Nephron (organoid): ENCODE data around the gene ZNF547.

Experiments used
- H3K27ac Mint-ChIP-seq, 3 experiments: 2 replicates each; pipeline ENCODE4 v1.8.0; 2020; ENCODE audit warnings: mixed read lengths in 3 of 3, mild to moderate bottlenecking in 2 of 3, moderate library complexity in 1 of 3
- H3K27me3 Mint-ChIP-seq: 2 replicates; pipeline ENCODE4 v1.8.0; 2021; ENCODE audit warnings: low read depth, mild to moderate bottlenecking, moderate library complexity, mixed read lengths
- H3K36me3 Mint-ChIP-seq: 2 replicates; pipeline ENCODE4 v1.8.0; 2020; ENCODE audit warnings: low read depth, mixed read lengths
- H3K4me1 Mint-ChIP-seq: 2 replicates; pipeline ENCODE4 v1.8.0; 2020; ENCODE audit warnings: mixed read lengths
- H3K4me3 Mint-ChIP-seq, 3 experiments: 2 replicates each; pipeline ENCODE4 v1.8.0; 2020; ENCODE audit warnings: mild to moderate bottlenecking in 3 of 3, mixed read lengths in 3 of 3, moderate library complexity in 2 of 3
- H3K9me3 Mint-ChIP-seq: 2 replicates; pipeline ENCODE4 v1.8.0; 2020; ENCODE audit warnings: mixed read lengths
- TF ChIP-seq, protein P1 (sequence below), 3 experiments: fragments of 200-600 bp; sonication (generic); IDR thresholded peaks; one replicate each; pipeline ENCODE4 v1.5.0; 2021; ENCODE audit warnings: antibody characterized with exemption in 3 of 3; ENCODE audit not compliant: unreplicated experiment in 3 of 3

Gene ZNF547

DNA sequence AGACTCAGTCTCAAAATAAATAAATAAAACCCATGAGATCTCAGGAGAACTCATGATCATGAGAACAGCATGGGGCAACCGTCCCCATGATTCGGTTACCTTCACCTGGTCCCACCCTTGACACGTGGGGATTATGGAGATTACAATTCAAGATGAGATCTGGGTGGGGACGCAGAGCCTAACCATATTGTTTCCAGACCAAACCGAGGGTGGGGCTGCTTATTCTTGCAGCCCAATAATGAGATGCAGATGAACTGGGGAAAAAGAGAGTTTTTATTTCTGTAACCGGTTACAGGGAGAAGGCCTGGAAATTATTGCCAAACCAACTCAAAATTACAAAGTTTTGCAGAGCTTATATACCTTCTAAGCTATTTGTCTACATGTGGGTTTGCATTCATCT is 12.8 kb downstream of the ZNF547 start:
- Mint-ChIP-seq H3K36me3 (peaks cover 94% of the 10 kb centered on the region), H3K27me3 (no peaks in the 10 kb centered on the region), H3K27ac (no peak overlapping the region), H3K9me3 (peaks cover 55% of the 10 kb centered on the region), H3K4me3 (no peak overlapping the region), H3K4me1 (no peaks in the 10 kb centered on the region)
- TF ChIP-seq, protein P1, sequence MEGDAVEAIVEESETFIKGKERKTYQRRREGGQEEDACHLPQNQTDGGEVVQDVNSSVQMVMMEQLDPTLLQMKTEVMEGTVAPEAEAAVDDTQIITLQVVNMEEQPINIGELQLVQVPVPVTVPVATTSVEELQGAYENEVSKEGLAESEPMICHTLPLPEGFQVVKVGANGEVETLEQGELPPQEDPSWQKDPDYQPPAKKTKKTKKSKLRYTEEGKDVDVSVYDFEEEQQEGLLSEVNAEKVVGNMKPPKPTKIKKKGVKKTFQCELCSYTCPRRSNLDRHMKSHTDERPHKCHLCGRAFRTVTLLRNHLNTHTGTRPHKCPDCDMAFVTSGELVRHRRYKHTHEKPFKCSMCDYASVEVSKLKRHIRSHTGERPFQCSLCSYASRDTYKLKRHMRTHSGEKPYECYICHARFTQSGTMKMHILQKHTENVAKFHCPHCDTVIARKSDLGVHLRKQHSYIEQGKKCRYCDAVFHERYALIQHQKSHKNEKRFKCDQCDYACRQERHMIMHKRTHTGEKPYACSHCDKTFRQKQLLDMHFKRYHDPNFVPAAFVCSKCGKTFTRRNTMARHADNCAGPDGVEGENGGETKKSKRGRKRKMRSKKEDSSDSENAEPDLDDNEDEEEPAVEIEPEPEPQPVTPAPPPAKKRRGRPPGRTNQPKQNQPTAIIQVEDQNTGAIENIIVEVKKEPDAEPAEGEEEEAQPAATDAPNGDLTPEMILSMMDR (IDR thresholded peaks at IDR 0.05; ENCODE audit: unreplicated experiment in 3 of 3), result no peak

DNA sequence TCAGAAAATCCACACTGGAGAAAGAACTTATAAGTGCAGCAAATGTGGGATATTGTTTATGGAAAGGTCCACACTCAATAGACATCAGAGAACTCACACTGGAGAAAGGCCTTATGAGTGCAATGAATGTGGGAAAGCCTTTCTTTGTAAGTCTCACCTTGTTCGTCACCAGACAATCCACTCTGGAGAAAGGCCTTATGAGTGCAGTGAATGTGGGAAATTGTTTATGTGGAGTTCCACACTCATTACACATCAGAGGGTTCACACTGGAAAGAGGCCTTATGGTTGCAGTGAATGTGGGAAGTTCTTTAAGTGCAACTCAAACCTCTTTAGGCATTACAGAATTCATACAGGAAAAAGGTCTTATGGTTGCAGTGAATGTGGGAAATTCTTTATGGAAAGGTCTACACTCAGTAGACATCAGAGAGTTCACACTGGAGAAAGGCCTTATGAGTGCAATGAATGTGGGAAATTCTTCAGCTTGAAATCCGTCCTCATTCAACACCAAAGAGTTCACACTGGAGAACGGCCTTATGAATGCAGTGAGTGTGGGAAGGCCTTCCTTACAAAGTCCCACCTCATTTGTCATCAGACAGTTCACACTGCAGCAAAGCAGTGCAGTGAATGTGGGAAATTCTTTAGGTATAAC is 14.3 kb downstream of the ZNF547 start:
- peaks cover 80% of the 10 kb centered on the region for H3K36me3 Mint-ChIP-seq
- H3K4me3 Mint-ChIP-seq, result no peak overlapping the region
- H3K4me1 Mint-ChIP-seq, result no peaks in the 10 kb centered on the region
- peaks cover 55% of the 10 kb centered on the region for H3K9me3 Mint-ChIP-seq
- H3K27ac Mint-ChIP-seq, result no peak overlapping the region
- no peaks in the 10 kb centered on the region for H3K27me3 Mint-ChIP-seq
- TF ChIP-seq, protein P1 (IDR thresholded peaks at IDR 0.05; ENCODE audit: unreplicated experiment in 3 of 3), result no peak

DNA sequence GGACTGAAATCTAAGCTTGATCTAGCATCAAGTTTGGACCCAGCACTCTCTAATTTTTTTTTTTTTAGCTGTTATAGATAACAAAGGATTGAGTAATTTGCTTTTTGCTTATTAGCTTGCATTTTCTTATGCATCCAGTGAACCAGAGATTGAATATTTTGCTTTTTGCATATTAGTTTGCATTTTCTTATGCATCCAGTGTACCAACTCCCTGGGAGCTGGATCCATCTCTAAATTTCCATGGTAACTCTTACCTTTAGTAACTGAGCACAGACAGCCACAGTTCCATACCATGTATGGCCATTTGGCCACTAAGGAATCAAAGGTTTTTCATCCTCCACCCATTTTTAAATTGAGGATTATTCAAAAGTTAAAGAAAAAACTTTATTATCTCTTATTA is 17.6 kb downstream of the ZNF547 start:
- H3K36me3 Mint-ChIP-seq, result peaks cover 47% of the 10 kb centered on the region

DNA sequence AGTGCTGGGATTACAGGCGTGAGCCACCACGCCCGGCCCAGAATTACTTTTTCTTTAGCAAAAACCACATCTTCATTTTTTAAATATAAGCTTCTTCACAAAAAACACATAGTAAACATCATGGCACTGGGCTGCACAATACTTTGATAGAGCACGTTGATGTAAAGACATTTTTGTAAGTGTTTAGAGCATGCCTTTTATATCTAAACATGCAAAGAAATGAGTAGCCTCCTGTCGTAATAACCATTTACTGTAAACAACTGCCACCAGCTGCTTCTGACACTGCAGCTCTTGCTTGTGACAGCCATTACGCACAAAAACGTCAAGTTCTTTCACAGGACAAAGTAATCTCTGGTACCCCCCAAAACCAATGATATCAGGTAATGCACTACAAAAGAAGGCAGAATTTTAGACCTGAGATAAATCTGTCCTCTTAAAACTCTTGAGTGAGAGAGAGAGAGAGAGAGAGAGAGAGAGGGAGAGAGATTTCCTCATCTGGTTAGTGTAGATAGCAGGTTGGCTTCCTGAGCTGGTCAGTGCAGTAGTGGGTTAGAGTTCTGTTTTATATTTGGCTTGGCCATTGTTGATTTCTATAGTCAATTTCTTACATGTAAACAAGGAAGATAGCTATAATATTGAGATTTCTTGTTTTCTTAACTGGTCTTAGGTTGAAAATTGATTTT is 19.6 kb downstream of the ZNF547 start:
- H3K27me3 Mint-ChIP-seq, result peaks cover 7% of the 10 kb centered on the region
- H3K4me1 Mint-ChIP-seq, result no peaks in the 10 kb centered on the region
- no peak overlapping the region for H3K27ac Mint-ChIP-seq
- TF ChIP-seq, protein P1 (IDR thresholded peaks at IDR 0.05; ENCODE audit: unreplicated experiment in 3 of 3), result no peak
- H3K36me3 Mint-ChIP-seq, result peaks cover 26% of the 10 kb centered on the region
- no peak overlapping the region for H3K4me3 Mint-ChIP-seq
- peaks cover 21% of the 10 kb centered on the region for H3K9me3 Mint-ChIP-seq

More for the DNA sequence above, 17.6 kb downstream of the ZNF547 start:
- H3K27ac Mint-ChIP-seq, result no peak overlapping the region
- no peaks in the 10 kb centered on the region for H3K4me1 Mint-ChIP-seq
- TF ChIP-seq, protein P1 (IDR thresholded peaks at IDR 0.05; ENCODE audit: unreplicated experiment in 3 of 3), result no peak
- H3K4me3 Mint-ChIP-seq, result no peak overlapping the region
- H3K27me3 Mint-ChIP-seq, result peaks cover 7% of the 10 kb centered on the region
- peaks cover 36% of the 10 kb centered on the region for H3K9me3 Mint-ChIP-seq

DNA sequence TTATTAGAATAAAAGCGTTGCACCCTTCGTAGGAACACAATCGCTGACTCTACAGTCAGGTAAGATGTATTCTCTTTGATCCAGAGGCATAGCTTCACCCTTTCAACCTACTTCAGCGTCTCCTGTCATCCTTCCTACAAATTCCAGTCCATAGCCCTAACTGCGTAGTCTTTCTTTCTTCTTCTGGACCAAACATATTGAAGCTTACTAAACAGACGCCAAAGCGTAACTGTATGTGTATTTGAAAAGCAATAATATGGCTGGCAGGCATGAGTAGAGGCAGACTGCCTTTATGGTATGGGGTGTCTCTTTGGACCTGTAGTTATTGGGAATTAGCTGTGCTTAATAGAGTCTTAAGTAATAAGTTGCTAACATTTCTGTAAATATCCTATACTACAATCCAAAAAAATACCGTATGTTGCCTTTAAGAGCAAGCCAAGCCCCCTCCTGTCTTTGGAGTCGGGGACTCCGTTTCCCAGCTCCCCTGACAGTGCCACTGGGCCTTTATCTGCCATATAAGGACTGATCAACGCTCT is 25.9 kb downstream of the ZNF547 start:
- TF ChIP-seq, protein P1 (IDR thresholded peaks at IDR 0.05; ENCODE audit: unreplicated experiment in 3 of 3), result no peak
- H3K27ac Mint-ChIP-seq, result peak overlapping the region; percentile 95 to 98 (median 98)
- peak overlapping the region; percentile 92 to 100 (median 97) for H3K4me3 Mint-ChIP-seq
- no peaks in the 10 kb centered on the region for H3K27me3 Mint-ChIP-seq
- H3K9me3 Mint-ChIP-seq, result peaks cover 14% of the 10 kb centered on the region
- H3K36me3 Mint-ChIP-seq, result peaks cover 42% of the 10 kb centered on the region
- H3K4me1 Mint-ChIP-seq, result peaks cover 21% of the 10 kb centered on the region
